Neural cell (in vitro differentiated cells): Measurements from ENCODE around the gene TUT1. TPM values are rescaled to one million over a fixed set of nuclear protein-coding genes. Genes with fewer than 3 reads are reported as not detected.

ENCODE experiments used
- H2AFZ ChIP-seq: fragments of 200-600, 300-800 bp; sonication (generic), shearing (Covaris generic); 2 replicates; pipeline ENCODE4 v1.6.0; 2014; ENCODE audit warnings: low read depth, mild to moderate bottlenecking, antibody characterized with exemption, low read length, moderate library complexity
- H3F3A ChIP-seq: fragments of 200-600 bp; shearing (Covaris generic); 2 replicates; pipeline ENCODE4 v1.6.1; 2016; ENCODE audit warnings: mild to moderate bottlenecking, moderate library complexity, mixed read lengths, antibody characterized with exemption, low read length; ENCODE audit not compliant: insufficient read depth, poor library complexity, severe bottlenecking
- H3K27ac ChIP-seq: fragments of 200-600, 300-800 bp; sonication (generic), shearing (Covaris generic); 2 replicates; pipeline ENCODE4 v1.5.1; 2014; ENCODE audit warnings: mild to moderate bottlenecking, low read length, moderate library complexity
- H3K27me3 ChIP-seq: fragments of 300-800, 200-600 bp; sonication (generic), shearing (Covaris generic); 2 replicates; pipeline ENCODE4 v1.6.0; 2014; ENCODE audit warnings: mild to moderate bottlenecking, low read depth, low read length, moderate library complexity; ENCODE audit not compliant: insufficient read depth
- H3K36me3 ChIP-seq: fragments of 300-800, 200-600 bp; sonication (generic), shearing (Covaris generic); 2 replicates; pipeline ENCODE4 v1.5.1; 2014; ENCODE audit warnings: mild to moderate bottlenecking, antibody characterized with exemption, low read length, moderate library complexity; ENCODE audit not compliant: insufficient read depth
- H3K4me2 ChIP-seq: fragments of 300-800, 200-600 bp; sonication (generic), shearing (Covaris generic); 2 replicates; pipeline ENCODE4 v1.6.0; 2014; ENCODE audit warnings: mild to moderate bottlenecking, low read length
- H3K4me3 ChIP-seq: fragments of 300-800, 200-600 bp; sonication (generic), shearing (Covaris generic); 2 replicates; pipeline ENCODE4 v1.5.1; 2014; ENCODE audit warnings: mild to moderate bottlenecking, low read length, moderate library complexity
- H3K79me2 ChIP-seq: fragments of 200-600 bp; shearing (Covaris generic); replicated peaks from 2 replicates; pipeline ENCODE4 v1.6.0; 2014; ENCODE audit warnings: mild to moderate bottlenecking, low read length, moderate library complexity; ENCODE audit not compliant: insufficient read depth
- H3K9ac ChIP-seq: fragments of 300-800, 200-600 bp; sonication (generic), shearing (Covaris generic); 2 replicates; pipeline ENCODE4 v1.6.1; 2016; ENCODE audit warnings: mild to moderate bottlenecking, low read length, mixed read lengths
- H3K9me2 ChIP-seq: fragments of 200-600 bp; shearing (Covaris generic); 2 replicates; pipeline ENCODE4 v1.6.1; 2016; ENCODE audit warnings: mild to moderate bottlenecking, low read length, mixed read lengths; ENCODE audit not compliant: insufficient read depth
- H3K9me3 ChIP-seq: fragments of 200-600, 300-800 bp; sonication (generic), shearing (Covaris generic); 2 replicates; pipeline ENCODE4 v1.6.1; 2016; ENCODE audit warnings: mild to moderate bottlenecking, mixed run types, low read length, moderate library complexity, mixed read lengths
- H4K20me1 ChIP-seq: fragments of 200-600 bp; shearing (Covaris generic); 2 replicates; pipeline ENCODE4 v1.6.1; 2016; ENCODE audit warnings: mild to moderate bottlenecking, mixed run types; ENCODE audit not compliant: insufficient read depth
- EP300 ChIP-seq: fragments of 450-650 bp; conservative IDR thresholded peaks from 2 replicates; pipeline ENCODE4 v1.6.1; 2014; ENCODE audit warnings: antibody characterized with exemption, mild to moderate bottlenecking, moderate library complexity; ENCODE audit not compliant: poor library complexity, severe bottlenecking
- EZH2 ChIP-seq: fragments of 200-600, 300-800 bp; shearing (Covaris generic), sonication (generic); IDR thresholded peaks from 2 replicates; pipeline ENCODE4 v1.6.1; 2014; ENCODE audit warnings: antibody characterized with exemption, low read length, borderline replicate concordance, mild to moderate bottlenecking; ENCODE audit not compliant: insufficient read depth, poor library complexity, severe bottlenecking
- MXI1 ChIP-seq: fragments of 450-650 bp; conservative IDR thresholded peaks from 2 replicates; pipeline ENCODE4 v1.6.1; 2014; ENCODE audit warnings: antibody characterized with exemption, mild to moderate bottlenecking; ENCODE audit not compliant: poor library complexity, severe bottlenecking
- POLR2AphosphoS5 ChIP-seq: IDR thresholded peaks from 2 replicates; pipeline ENCODE4 v1.6.1; 2012
- RAD21 ChIP-seq: fragments of 450-650 bp; conservative IDR thresholded peaks from 2 replicates; pipeline ENCODE4 v1.6.1; 2014; ENCODE audit warnings: antibody characterized with exemption, mild to moderate bottlenecking, moderate library complexity
- SMC3 ChIP-seq: fragments of 450-650 bp; conservative IDR thresholded peaks from 2 replicates; pipeline ENCODE4 v1.6.1; 2014; ENCODE audit warnings: antibody characterized with exemption, mild to moderate bottlenecking, moderate library complexity; ENCODE audit not compliant: poor library complexity
- TAF1 ChIP-seq: IDR thresholded peaks from 2 replicates; pipeline ENCODE4 v1.6.1; 2012; ENCODE audit warnings: low read depth
- polyA plus RNA-seq: library from polyadenylated mRNA; depleted of rRNA; stranded (reverse); fragments of >200 nt; gene quantifications from 2 replicates; pipeline ENCODE4 v1.2.3, GENCODE V29; 2014
- TF ChIP-seq, protein P1 (sequence below): fragments of 450-650 bp; IDR thresholded peaks from 2 replicates; pipeline ENCODE4 v1.5.1; 2014; ENCODE audit warnings: antibody characterized with exemption, mild to moderate bottlenecking, moderate library complexity; ENCODE audit not compliant: poor library complexity, severe bottlenecking
- TF ChIP-seq, protein P2 (sequence below): IDR thresholded peaks from 2 replicates; pipeline ENCODE4 v1.6.1; 2012; ENCODE audit warnings: borderline replicate concordance

The TUT1 gene
- polyA plus RNA-seq, 1 donor from 2014 or later, result 17.8 TPM

DNA sequence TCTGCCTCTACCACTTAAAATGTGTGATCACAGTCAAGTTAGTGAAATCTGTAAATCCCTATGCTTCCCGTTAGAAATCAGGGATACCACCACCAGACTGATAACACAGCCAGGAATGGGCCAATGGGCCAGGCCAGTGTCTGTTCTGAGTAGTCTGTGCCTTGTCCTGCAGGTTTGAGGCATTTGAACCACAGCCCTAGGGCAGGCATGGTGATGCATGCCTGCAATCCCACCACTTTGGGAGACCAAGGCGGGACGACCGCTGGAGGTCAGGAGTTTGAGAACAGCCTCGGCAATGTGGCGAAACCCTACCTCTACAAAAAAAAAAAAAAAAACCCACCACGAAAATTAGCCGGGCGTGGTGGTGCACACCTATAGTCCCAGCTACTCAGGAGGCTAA, 32.7 kb downstream of the TUT1 start:
- Histone ChIP-seq H3K27ac (no peak overlapping the region), H4K20me1 (no peaks in the 10 kb centered on the region), H3K36me3 (no peaks in the 10 kb centered on the region), H3K4me3 (no peak overlapping the region), H3F3A (no peaks in the 10 kb centered on the region), H3K9me3 (no peaks in the 10 kb centered on the region), H3K9ac (no peak overlapping the region), H3K79me2 (no peaks in the 10 kb centered on the region), H2AFZ (no peak overlapping the region), H3K27me3 (no peaks in the 10 kb centered on the region), H3K4me2 (no peak overlapping the region), H3K9me2 (no peaks in the 10 kb centered on the region)
- TF ChIP-seq SMC3 (no peak), TAF1 (no peak), EZH2 (no peak), POLR2AphosphoS5 (no peak), EP300 (no peak), RAD21 (no peak), MXI1 (no peak)
- TF ChIP-seq, protein P1, sequence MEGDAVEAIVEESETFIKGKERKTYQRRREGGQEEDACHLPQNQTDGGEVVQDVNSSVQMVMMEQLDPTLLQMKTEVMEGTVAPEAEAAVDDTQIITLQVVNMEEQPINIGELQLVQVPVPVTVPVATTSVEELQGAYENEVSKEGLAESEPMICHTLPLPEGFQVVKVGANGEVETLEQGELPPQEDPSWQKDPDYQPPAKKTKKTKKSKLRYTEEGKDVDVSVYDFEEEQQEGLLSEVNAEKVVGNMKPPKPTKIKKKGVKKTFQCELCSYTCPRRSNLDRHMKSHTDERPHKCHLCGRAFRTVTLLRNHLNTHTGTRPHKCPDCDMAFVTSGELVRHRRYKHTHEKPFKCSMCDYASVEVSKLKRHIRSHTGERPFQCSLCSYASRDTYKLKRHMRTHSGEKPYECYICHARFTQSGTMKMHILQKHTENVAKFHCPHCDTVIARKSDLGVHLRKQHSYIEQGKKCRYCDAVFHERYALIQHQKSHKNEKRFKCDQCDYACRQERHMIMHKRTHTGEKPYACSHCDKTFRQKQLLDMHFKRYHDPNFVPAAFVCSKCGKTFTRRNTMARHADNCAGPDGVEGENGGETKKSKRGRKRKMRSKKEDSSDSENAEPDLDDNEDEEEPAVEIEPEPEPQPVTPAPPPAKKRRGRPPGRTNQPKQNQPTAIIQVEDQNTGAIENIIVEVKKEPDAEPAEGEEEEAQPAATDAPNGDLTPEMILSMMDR, result no peak
- TF ChIP-seq, protein P2, sequence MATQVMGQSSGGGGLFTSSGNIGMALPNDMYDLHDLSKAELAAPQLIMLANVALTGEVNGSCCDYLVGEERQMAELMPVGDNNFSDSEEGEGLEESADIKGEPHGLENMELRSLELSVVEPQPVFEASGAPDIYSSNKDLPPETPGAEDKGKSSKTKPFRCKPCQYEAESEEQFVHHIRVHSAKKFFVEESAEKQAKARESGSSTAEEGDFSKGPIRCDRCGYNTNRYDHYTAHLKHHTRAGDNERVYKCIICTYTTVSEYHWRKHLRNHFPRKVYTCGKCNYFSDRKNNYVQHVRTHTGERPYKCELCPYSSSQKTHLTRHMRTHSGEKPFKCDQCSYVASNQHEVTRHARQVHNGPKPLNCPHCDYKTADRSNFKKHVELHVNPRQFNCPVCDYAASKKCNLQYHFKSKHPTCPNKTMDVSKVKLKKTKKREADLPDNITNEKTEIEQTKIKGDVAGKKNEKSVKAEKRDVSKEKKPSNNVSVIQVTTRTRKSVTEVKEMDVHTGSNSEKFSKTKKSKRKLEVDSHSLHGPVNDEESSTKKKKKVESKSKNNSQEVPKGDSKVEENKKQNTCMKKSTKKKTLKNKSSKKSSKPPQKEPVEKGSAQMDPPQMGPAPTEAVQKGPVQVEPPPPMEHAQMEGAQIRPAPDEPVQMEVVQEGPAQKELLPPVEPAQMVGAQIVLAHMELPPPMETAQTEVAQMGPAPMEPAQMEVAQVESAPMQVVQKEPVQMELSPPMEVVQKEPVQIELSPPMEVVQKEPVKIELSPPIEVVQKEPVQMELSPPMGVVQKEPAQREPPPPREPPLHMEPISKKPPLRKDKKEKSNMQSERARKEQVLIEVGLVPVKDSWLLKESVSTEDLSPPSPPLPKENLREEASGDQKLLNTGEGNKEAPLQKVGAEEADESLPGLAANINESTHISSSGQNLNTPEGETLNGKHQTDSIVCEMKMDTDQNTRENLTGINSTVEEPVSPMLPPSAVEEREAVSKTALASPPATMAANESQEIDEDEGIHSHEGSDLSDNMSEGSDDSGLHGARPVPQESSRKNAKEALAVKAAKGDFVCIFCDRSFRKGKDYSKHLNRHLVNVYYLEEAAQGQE, result no peak

DNA sequence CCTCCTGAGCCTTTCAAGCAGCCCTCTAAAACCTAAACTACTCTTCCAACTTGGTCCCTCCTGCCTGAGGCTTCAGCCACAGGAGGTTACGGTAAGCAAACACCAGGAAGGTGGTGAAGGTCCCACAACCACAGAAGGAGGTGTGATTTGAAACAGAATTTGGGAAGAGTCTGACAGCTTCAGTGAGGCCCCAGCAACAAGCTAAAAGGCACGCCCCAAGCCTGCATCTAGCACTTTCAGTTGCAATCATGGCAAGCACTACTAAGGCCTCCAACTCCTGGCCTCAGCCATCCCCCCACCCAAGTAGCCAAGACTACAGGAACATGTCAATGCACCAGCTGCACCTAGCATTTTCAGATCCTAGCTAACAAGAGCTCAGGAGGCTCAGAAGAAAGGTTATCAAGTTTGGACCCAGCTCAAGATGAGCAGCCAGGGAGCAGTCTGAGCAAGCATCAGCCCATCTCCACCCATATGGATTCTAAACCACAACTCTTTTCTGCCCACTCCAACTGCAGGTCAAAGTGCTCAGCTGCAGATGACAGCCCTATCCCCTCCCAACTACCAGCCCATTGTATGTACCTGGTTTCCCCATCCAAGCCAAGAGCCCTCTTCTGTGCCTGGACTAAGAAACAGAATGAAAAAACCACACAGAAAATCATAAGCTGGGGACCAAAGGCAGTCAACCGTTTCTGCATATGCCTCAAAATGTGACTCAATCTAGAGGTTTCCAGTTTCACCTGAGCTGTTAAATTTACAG, 34.3 kb downstream of the TUT1 start:
- Histone ChIP-seq H3K4me3 (no peak overlapping the region), H3K4me2 (no peak overlapping the region), H3K9me3 (no peaks in the 10 kb centered on the region), H3K9ac (no peak overlapping the region), H3F3A (no peaks in the 10 kb centered on the region), H3K36me3 (no peaks in the 10 kb centered on the region), H3K27ac (no peak overlapping the region), H3K9me2 (no peaks in the 10 kb centered on the region), H2AFZ (no peak overlapping the region), H3K27me3 (no peaks in the 10 kb centered on the region), H3K79me2 (no peaks in the 10 kb centered on the region), H4K20me1 (no peaks in the 10 kb centered on the region)
- no peak for TF ChIP-seq EP300
- TF ChIP-seq, protein P1, result no peak
- no peak for TF ChIP-seq MXI1
- no peak for TF ChIP-seq TAF1
- no peak for TF ChIP-seq POLR2AphosphoS5
- no peak for TF ChIP-seq EZH2
- TF ChIP-seq, protein P2, result no peak
- TF ChIP-seq SMC3, result no peak
- TF ChIP-seq RAD21, result no peak
